Measurements from ENCODE around the gene ITPA. TPM values are rescaled to one million over a fixed set of nuclear protein-coding genes. Genes with fewer than 3 reads are reported as not detected.
A peak's percentile ranks its signal among the peaks of the same experiment; 100 is the strongest.

Gene ITPA
- total and polyA plus RNA-seq, 2 of the 13 experiments (the other 11 are each of a cell fraction or from before 2014, with no cell fraction given), result 60.1 to 103 TPM

- TF ChIP-seq MAFG (CRISPR knock-in tag; IDR thresholded peaks at IDR 0.05) (no peak), BCL6 (CRISPR knock-in tag; IDR thresholded peaks at IDR 0.05) (no peak), MAX (IDR thresholded peaks at IDR 0.05) (peak; percentile 62; the same call in 1 of the 2 replicates), ZNF746 (CRISPR knock-in tag; IDR thresholded peaks at IDR 0.05) (peak; percentile 32; the same call in 1 of the 2 replicates), TFE3 (CRISPR knock-in tag; IDR thresholded peaks at IDR 0.05) (peak; percentile 85), NRL (CRISPR knock-in tag; IDR thresholded peaks at IDR 0.05; ENCODE audit: borderline replicate concordance) (peak; percentile 65), ETV6 (CRISPR knock-in tag; conservative IDR thresholded peaks at IDR 0.05) (peak; percentile 89; the same call in 1 of the 2 replicates), CEBPG (CRISPR knock-in tag; IDR thresholded peaks at IDR 0.05) (peak; percentile 97), ZNF768 (CRISPR knock-in tag; IDR thresholded peaks at IDR 0.05) (peak; percentile 58; the same call in 1 of the 2 replicates), STAT5B (CRISPR knock-in tag; IDR thresholded peaks at IDR 0.05) (no peak), ZFP82 (CRISPR knock-in tag; IDR thresholded peaks at IDR 0.05; ENCODE audit: borderline replicate concordance) (peak; percentile 61; the same call in 1 of the 2 replicates), DDIT3 (CRISPR knock-in tag; IDR thresholded peaks at IDR 0.05) (no peak; the same call in 1 of the 2 replicates), NFRKB (IDR thresholded peaks at IDR 0.05) (no peak), STAG1 (CRISPR knock-in tag; IDR thresholded peaks at IDR 0.05) (no peak; the same call in 1 of the 2 replicates), ZNF629 (CRISPR knock-in tag; conservative IDR thresholded peaks at IDR 0.05) (no peak), RBM39 (IDR thresholded peaks at IDR 0.05; ENCODE audit: low read depth, low read length, poor library complexity, severe bottlenecking) (peak; percentile 61), NFYB (CRISPR knock-in tag; IDR thresholded peaks at IDR 0.05) (peak; percentile 53), TMF1 (CRISPR knock-in tag; IDR thresholded peaks at IDR 0.05; ENCODE audit: low read depth) (peak; percentile 84; the same call in 1 of the 2 replicates), MLXIP (CRISPR knock-in tag; IDR thresholded peaks at IDR 0.05; ENCODE audit: borderline replicate concordance) (peak; percentile 45; the same call in 1 of the 2 replicates), MED8 (CRISPR knock-in tag; IDR thresholded peaks at IDR 0.05; ENCODE audit: insufficient replicate concordance) (peak; percentile 40), SIX4 (CRISPR knock-in tag; IDR thresholded peaks at IDR 0.05) (0 out of 2 replicates have a peak, but pooled peaks have one; percentile 21), ZNF577 (CRISPR knock-in tag; IDR thresholded peaks at IDR 0.05; ENCODE audit: borderline replicate concordance, low read depth) (no peak), SALL2 (CRISPR knock-in tag; IDR thresholded peaks at IDR 0.05) (peak; percentile 88), SAFB2 (CRISPR knock-in tag; IDR thresholded peaks at IDR 0.05; ENCODE audit: borderline replicate concordance, low read depth) (peak; percentile 99; the same call in 1 of the 2 replicates), ZNF563 (CRISPR knock-in tag; IDR thresholded peaks at IDR 0.05) (0 out of 2 replicates have a peak, but pooled peaks have one; percentile 64), RFX3 (CRISPR knock-in tag; IDR thresholded peaks at IDR 0.05) (no peak; the same call in 1 of the 2 replicates), AGO1 (IDR thresholded peaks at IDR 0.05; ENCODE audit: low read depth, low read length, poor library complexity, severe bottlenecking) (peak; percentile 71)
Measured at GRCh38 chr20:3204124-3204794, 5.0 kb upstream of the ITPA start, which contains the start of gene DDRGK1 (continued).

All from HepG2 (cell line).